Smooth muscle cell (in vitro differentiated cells): Measurements from ENCODE around the gene GH2. TPM values are rescaled to one million over a fixed set of nuclear protein-coding genes. Genes with fewer than 3 reads are reported as not detected.

ENCODE experiments used
- DNase-seq: peaks from one replicate; lab custom pipeline; 2025; ENCODE audit not compliant: unreplicated experiment; lab: John Stamatoyannopoulos, UW
- H2AFZ ChIP-seq: fragments of 200-600 bp; sonication (generic); 2 replicates; pipeline ENCODE4 v1.6.0; 2016; ENCODE audit warnings: antibody characterized with exemption, low read depth, mild to moderate bottlenecking
- H3F3A ChIP-seq: fragments of 200-600 bp; sonication (generic); 2 replicates; pipeline ENCODE4 v1.6.0; 2017; ENCODE audit warnings: antibody characterized with exemption, low read depth
- H3K27ac ChIP-seq: fragments of 200-600 bp; sonication (generic); 2 replicates; pipeline ENCODE4 v1.5.1; 2016; ENCODE audit warnings: low read depth, mild to moderate bottlenecking
- H3K27me3 ChIP-seq: fragments of 200-600 bp; sonication (generic); 2 replicates; pipeline ENCODE4 v1.6.1; 2016; ENCODE audit warnings: low read depth, mild to moderate bottlenecking
- H3K36me3 ChIP-seq: fragments of 200-600 bp; sonication (generic); 2 replicates; pipeline ENCODE4 v1.5.1; 2016; ENCODE audit warnings: low read depth
- H3K4me1 ChIP-seq: fragments of 200-600 bp; sonication (generic); 2 replicates; pipeline ENCODE4 v1.5.1; 2016; ENCODE audit warnings: low read depth
- H3K4me2 ChIP-seq: fragments of 200-600 bp; sonication (generic); 2 replicates; pipeline ENCODE4 v1.6.0; 2016; ENCODE audit warnings: mild to moderate bottlenecking
- H3K4me3 ChIP-seq: fragments of 200-600 bp; sonication (generic); 2 replicates; pipeline ENCODE4 v1.5.1; 2016; ENCODE audit warnings: mild to moderate bottlenecking
- H3K79me2 ChIP-seq: fragments of 200-600 bp; sonication (generic); 2 replicates; pipeline ENCODE4 v1.6.0; 2016; ENCODE audit warnings: low read depth, mild to moderate bottlenecking
- H3K9ac ChIP-seq: fragments of 200-600 bp; sonication (generic); 2 replicates; pipeline ENCODE4 v1.6.0; 2016; ENCODE audit warnings: low read depth
- H3K9me3 ChIP-seq: fragments of 200-600 bp; sonication (generic); replicated peaks from 2 replicates; pipeline ENCODE4 v1.5.1; 2016; ENCODE audit warnings: low read depth
- H4K20me1 ChIP-seq: fragments of 200-600 bp; sonication (generic); 2 replicates; pipeline ENCODE4 v1.6.0; 2016; ENCODE audit warnings: low read depth
- CTCF ChIP-seq: fragments of 200-600 bp; sonication (generic); IDR thresholded peaks from 2 replicates; pipeline ENCODE4 v1.5.1; 2017; ENCODE audit warnings: borderline replicate concordance, mild to moderate bottlenecking, antibody characterized with exemption; ENCODE audit not compliant: insufficient read depth, poor library complexity, severe bottlenecking
- WGBS: methylation state at CpG from one replicate; pipeline ENCODE4 v1.1.7; 2016; ENCODE audit warnings: low lambda C conversion rate; 5-methylcytosine and 5-hydroxymethylcytosine counted together
- polyA plus RNA-seq: library from polyadenylated mRNA; unstranded; fragments of >200 nt; fragmentation: Nextera tagmentation; extraction: Ambion mirVana; gene quantifications from 2 replicates; pipeline ENCODE4 v1.2.1, GENCODE V29; 2016
- total RNA-seq: library from RNA; depleted of rRNA; stranded (reverse); fragments of >200 nt; gene quantifications from 2 replicates; pipeline ENCODE4 v1.2.3, GENCODE V29; 2014

Gene GH2
- total and polyA plus RNA-seq, 2 experiments from 2014 or later, result not detected

- DNase-seq, result no peak
- Histone ChIP-seq H3K27me3 (no peaks in the 10 kb centered on the region), H2AFZ (no peak overlapping the region), H3K9me3 (no peaks in the 10 kb centered on the region), H3K27ac (no peak overlapping the region), H3K4me1 (no peaks in the 10 kb centered on the region), H3F3A (no peaks in the 10 kb centered on the region), H3K36me3 (no peaks in the 10 kb centered on the region), H3K79me2 (no peaks in the 10 kb centered on the region), H3K4me3 (no peak overlapping the region), H3K9ac (no peak overlapping the region), H3K4me2 (no peak overlapping the region), H4K20me1 (no peaks in the 10 kb centered on the region)
- 98% methylated on average over 10 of the region's 10 CpGs for WGBS
- TF ChIP-seq CTCF, result no peak
These were observed 47.4 kb upstream of the GH2 start for GRCh38 chr17:63928966-63929695.

GRCh38 chr17:63928172-63928666, 46.5 kb upstream of the GH2 start:
- Histone ChIP-seq H2AFZ (no peak overlapping the region), H3K79me2 (no peaks in the 10 kb centered on the region), H3K27ac (no peak overlapping the region), H3K9me3 (no peaks in the 10 kb centered on the region), H3K4me3 (no peak overlapping the region), H3K4me2 (no peak overlapping the region), H3K9ac (no peak overlapping the region), H3K36me3 (no peaks in the 10 kb centered on the region), H3K27me3 (no peaks in the 10 kb centered on the region), H3K4me1 (no peaks in the 10 kb centered on the region), H4K20me1 (no peaks in the 10 kb centered on the region), H3F3A (no peaks in the 10 kb centered on the region)
- DNase-seq, result no peak
- 86% methylated on average over 10 of the region's 10 CpGs for WGBS
- TF ChIP-seq CTCF, result no peak

GRCh38 chr17:63927464-63928171, 45.9 kb upstream of the GH2 start:
- no peaks in the 10 kb centered on the region for H3K79me2 ChIP-seq
- no peak overlapping the region for H2AFZ ChIP-seq
- no peak overlapping the region for H3K27ac ChIP-seq
- H3K9me3 ChIP-seq, result no peaks in the 10 kb centered on the region
- H3K9ac ChIP-seq, result no peak overlapping the region
- no peaks in the 10 kb centered on the region for H4K20me1 ChIP-seq
- no peaks in the 10 kb centered on the region for H3K4me1 ChIP-seq
- no peak overlapping the region for H3K4me2 ChIP-seq
- 78% methylated on average over 8 of the region's 8 CpGs for WGBS
- no peak overlapping the region for H3K4me3 ChIP-seq
- TF ChIP-seq CTCF, result no peak
- no peaks in the 10 kb centered on the region for H3K36me3 ChIP-seq
- no peaks in the 10 kb centered on the region for H3K27me3 ChIP-seq
- no peak for DNase-seq
- H3F3A ChIP-seq, result no peaks in the 10 kb centered on the region

GRCh38 chr17:63926164-63926563, 44.4 kb upstream of the GH2 start:
- Histone ChIP-seq H3K9me3 (no peaks in the 10 kb centered on the region), H3K27me3 (no peaks in the 10 kb centered on the region), H3K9ac (no peak overlapping the region), H3K27ac (no peak overlapping the region), H3K4me2 (no peak overlapping the region), H3K79me2 (no peaks in the 10 kb centered on the region), H3K4me3 (no peak overlapping the region), H2AFZ (no peak overlapping the region), H4K20me1 (no peaks in the 10 kb centered on the region), H3K4me1 (no peaks in the 10 kb centered on the region), H3K36me3 (no peaks in the 10 kb centered on the region), H3F3A (no peaks in the 10 kb centered on the region)
- WGBS, result 98% methylated on average over 2 of the region's 2 CpGs
- no peak for TF ChIP-seq CTCF
- no peak for DNase-seq
